WERI-Rb-1 (cell line): Measurements from ENCODE around the gene TRAM2.

Source experiments
- DNase-seq: peaks from one replicate; pipeline ENCODE4 v3.0.0-alpha.2; 2020
- H3K27ac ChIP-seq: fragments of 250-450 bp; sonication (Bioruptor Pico); 2 replicates; pipeline ENCODE4 v1.5.1; 2020; ENCODE audit warnings: mild to moderate bottlenecking, moderate library complexity
- H3K27me3 ChIP-seq: fragments of 250-450 bp; sonication (Bioruptor Pico); 2 replicates; pipeline ENCODE4 v1.5.1; 2021; ENCODE audit warnings: mild to moderate bottlenecking, low read depth, moderate library complexity; ENCODE audit not compliant: insufficient read depth, severe bottlenecking
- H3K36me3 ChIP-seq: fragments of 250-450 bp; sonication (Bioruptor Pico); 2 replicates; pipeline ENCODE4 v1.5.1; 2020; ENCODE audit warnings: mild to moderate bottlenecking, moderate library complexity
- H3K4me3 ChIP-seq: 2 replicates; pipeline ENCODE4 v1.5.1; 2011; ENCODE audit warnings: low read depth, mild to moderate bottlenecking, control low read depth, low read length
- H3K9me3 ChIP-seq: fragments of 250-450 bp; sonication (Bioruptor Pico); 2 replicates; pipeline ENCODE4 v1.5.1; 2021; ENCODE audit warnings: mild to moderate bottlenecking, moderate library complexity; ENCODE audit not compliant: severe bottlenecking
- TF ChIP-seq, protein P1 (sequence below): IDR thresholded peaks from 2 replicates; pipeline ENCODE4 v1.5.1; 2011; ENCODE audit warnings: low read depth, mild to moderate bottlenecking, control low read depth, inconsistent platforms, low read length

The TRAM2 gene

DNA sequence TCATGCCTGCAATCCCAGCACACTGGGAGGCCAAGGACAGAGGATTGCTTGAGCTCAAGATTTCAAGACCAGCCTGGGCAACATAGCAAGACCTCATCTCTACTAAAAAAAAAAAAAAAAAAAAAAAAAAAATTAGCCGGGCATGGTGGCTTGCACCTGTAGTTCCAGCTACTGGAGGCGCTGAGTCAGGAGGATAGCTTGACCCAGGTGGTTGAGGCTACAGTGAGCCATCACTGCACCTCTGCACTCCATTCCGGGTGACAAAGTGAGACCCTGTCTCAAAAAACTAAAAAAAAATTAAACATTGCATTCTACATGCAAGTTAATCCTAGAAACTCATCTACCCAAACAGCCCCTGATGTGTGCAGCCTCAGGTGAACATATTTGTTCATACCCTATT is 7.3 kb upstream of the TRAM2 start:
- TF ChIP-seq, protein P1, sequence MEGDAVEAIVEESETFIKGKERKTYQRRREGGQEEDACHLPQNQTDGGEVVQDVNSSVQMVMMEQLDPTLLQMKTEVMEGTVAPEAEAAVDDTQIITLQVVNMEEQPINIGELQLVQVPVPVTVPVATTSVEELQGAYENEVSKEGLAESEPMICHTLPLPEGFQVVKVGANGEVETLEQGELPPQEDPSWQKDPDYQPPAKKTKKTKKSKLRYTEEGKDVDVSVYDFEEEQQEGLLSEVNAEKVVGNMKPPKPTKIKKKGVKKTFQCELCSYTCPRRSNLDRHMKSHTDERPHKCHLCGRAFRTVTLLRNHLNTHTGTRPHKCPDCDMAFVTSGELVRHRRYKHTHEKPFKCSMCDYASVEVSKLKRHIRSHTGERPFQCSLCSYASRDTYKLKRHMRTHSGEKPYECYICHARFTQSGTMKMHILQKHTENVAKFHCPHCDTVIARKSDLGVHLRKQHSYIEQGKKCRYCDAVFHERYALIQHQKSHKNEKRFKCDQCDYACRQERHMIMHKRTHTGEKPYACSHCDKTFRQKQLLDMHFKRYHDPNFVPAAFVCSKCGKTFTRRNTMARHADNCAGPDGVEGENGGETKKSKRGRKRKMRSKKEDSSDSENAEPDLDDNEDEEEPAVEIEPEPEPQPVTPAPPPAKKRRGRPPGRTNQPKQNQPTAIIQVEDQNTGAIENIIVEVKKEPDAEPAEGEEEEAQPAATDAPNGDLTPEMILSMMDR: no peak
- Histone ChIP-seq H3K36me3 (no peaks in the 10 kb centered on the region; the same call in 1 of the 2 replicates), H3K4me3 (no peak overlapping the region), H3K27ac (no peak overlapping the region), H3K27me3 (no peaks in the 10 kb centered on the region), H3K9me3 (peaks cover 2% of the 10 kb centered on the region)
- no peak for DNase-seq

DNA sequence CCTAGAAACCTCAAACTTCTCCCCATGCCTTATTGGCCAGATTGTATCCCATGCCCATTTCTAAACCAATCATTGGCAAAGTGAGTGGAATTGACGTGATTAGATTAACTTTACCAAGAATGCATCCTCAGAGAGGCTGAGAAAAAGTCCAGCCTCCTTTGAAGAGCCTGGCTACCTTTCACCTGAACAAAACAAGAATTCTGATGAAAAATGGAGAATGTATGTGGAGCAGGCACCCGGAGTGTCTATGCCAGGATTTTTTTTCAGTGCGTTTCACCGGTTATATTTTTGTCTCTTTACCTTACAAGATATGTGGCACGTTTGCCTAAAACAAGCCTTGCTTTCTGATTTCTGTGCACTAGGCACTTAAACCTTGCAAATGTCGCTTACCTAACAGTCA is 6.1 kb upstream of the TRAM2 start:
- H3K36me3 ChIP-seq: no peaks in the 10 kb centered on the region; the same call in 1 of the 2 replicates
- no peaks in the 10 kb centered on the region for H3K27me3 ChIP-seq
- no peak overlapping the region for H3K4me3 ChIP-seq
- TF ChIP-seq, protein P1: no peak
- H3K9me3 ChIP-seq: peaks cover 5% of the 10 kb centered on the region
- H3K27ac ChIP-seq: no peak overlapping the region
- no peak for DNase-seq

DNA sequence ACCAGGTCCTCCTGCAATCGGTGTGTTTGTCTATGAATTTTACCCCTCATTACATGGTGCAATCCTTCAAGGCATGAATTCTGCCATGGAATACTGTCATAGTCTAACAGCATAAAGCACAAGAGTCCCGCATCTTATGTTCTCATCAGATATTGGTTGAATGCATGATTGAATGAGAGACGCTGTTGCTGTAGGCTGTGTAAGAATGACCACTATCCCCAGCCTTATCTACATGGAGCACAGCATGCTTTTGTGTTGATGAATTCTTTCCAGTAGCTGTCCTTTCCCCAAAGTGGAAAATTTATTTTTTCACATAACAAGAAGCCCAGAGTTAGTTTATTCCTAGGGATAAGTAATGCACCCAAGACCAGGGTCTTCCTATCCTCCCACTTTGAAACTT is 5.6 kb upstream of the TRAM2 start:
- TF ChIP-seq, protein P1: no peak
- no peak overlapping the region for H3K27ac ChIP-seq

DNA sequence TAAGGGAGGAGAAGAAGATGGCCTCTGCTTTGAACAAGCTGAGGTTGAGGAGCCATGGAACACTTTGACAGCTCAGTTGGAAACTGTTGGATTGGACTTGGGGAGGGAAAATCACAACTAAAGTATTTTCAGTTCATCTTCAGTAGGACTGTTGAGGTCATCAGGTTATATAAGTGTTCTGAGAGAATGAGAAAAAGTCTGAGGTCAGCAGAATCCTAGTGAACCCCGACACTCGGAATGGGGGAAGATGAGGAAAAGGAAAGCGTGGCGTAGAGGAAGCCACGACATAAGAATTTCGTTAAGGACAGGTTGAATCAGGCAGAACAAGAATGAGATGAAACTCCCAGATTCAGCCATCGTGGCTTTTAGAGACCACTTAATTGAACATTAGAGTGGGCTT is 4.0 kb upstream of the TRAM2 start:
- Histone ChIP-seq H3K27ac (no peak overlapping the region), H3K36me3 (peaks cover 3% of the 10 kb centered on the region; the same call in 1 of the 2 replicates), H3K4me3 (no peak overlapping the region), H3K9me3 (peaks cover 5% of the 10 kb centered on the region), H3K27me3 (no peaks in the 10 kb centered on the region)
- TF ChIP-seq, protein P1: no peak
- DNase-seq: no peak

More for the DNA sequence above, 5.6 kb upstream of the TRAM2 start:
- Histone ChIP-seq H3K4me3 (no peak overlapping the region), H3K36me3 (no peaks in the 10 kb centered on the region; the same call in 1 of the 2 replicates), H3K27me3 (no peaks in the 10 kb centered on the region), H3K9me3 (peaks cover 5% of the 10 kb centered on the region)
- no peak for DNase-seq

DNA sequence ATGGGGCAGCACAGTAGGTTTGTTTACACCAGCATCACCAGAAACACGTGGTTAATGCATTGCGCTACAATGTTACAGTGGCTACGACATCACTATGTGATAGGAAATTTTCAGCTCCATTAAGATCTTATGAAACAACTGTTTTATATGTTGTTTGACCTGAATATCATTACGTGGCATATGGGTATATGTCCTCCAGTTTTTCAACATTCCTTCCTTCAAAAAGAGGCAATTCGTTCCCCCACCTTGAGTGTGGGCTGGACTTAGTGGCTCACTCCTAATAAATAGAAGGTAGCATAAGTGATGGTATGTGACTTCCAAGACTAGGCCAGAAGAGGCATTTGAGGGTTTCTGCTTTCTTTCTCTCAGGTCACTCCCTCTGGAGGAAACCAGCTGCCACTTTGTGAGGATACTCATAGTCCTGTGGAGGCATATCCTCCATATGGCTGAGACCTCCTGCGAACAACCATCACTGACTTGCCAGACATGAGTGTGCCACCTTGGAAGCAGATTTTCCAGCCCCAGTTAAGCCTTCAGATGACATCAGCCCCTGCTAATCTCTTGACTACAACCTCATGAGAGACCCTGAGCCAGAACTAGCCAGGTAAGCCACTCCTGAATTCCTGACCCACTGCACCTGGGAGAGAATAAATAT is 2.3 kb upstream of the TRAM2 start:
- TF ChIP-seq, protein P1: 0 out of 2 replicates have a peak, but pooled peaks have one; percentile 6
- H3K27ac ChIP-seq: no peak overlapping the region
- peaks cover 5% of the 10 kb centered on the region for H3K9me3 ChIP-seq
- no peaks in the 10 kb centered on the region for H3K27me3 ChIP-seq
- DNase-seq: peak; percentile 57
- peaks cover 3% of the 10 kb centered on the region; the same call in 1 of the 2 replicates for H3K36me3 ChIP-seq
- no peak overlapping the region for H3K4me3 ChIP-seq
